Endothelial cell of umbilical vein (primary cell): Measurements from ENCODE around the gene RAMACL. TPM values are rescaled to one million over a fixed set of nuclear protein-coding genes. Genes with fewer than 3 reads are reported as not detected.

Source experiments
- BruUV-seq: library from RNA; stranded (reverse); fragments of 400-500 nt; replicated peaks from 2 replicates; lab custom pipeline; 2021; lab: Mats Ljungman, UMichigan
- CTCF ChIA-PET: fragments of 300-600, 350-600 bp; sonication (Branson Sonifier 250); formaldehyde crosslinking; loops from one replicate; lab custom pipeline; 2021; ENCODE audit warnings: antibody characterized with exemption, inconsistent platforms; lab: Charles Lee
- POLR2A ChIA-PET: fragments of 300-600, 350-600 bp; sonication (Branson Sonifier 250); formaldehyde crosslinking; loops from one replicate; lab custom pipeline; 2021; ENCODE audit warnings: antibody characterized with exemption, inconsistent platforms; lab: Charles Lee
- DNase-seq: peaks from one replicate; pipeline ENCODE4 v3.0.0-alpha.2; 2011; ENCODE audit warnings: low read depth, low spot score
- FAIRE-seq: peaks from 2 replicates; lab custom pipeline; 2011; peaks lifted over from hg19 to GRCh38; lab: Jason Lieb, UNC
- H2AFZ ChIP-seq: 2 replicates; pipeline ENCODE4 v1.6.0; 2012; ENCODE audit warnings: low read depth, low read length, control low read depth, inconsistent platforms
- H3K27ac ChIP-seq: 2 replicates; pipeline ENCODE4 v1.5.1; 2011; ENCODE audit warnings: low read depth, mild to moderate bottlenecking, control low read depth, low read length, moderate library complexity; ENCODE audit not compliant: insufficient read depth
- H3K27me3 ChIP-seq, 2 experiments: 2 replicates each; pipeline versions ENCODE4 v1.6.0 to v1.6.1; 2011; ENCODE audit warnings: low read length in 2 of 2, mixed read lengths in 1 of 2; ENCODE audit not compliant: control insufficient read depth in 2 of 2, insufficient read depth in 2 of 2
- H3K36me3 ChIP-seq, 2 experiments: 2 replicates in 1 of 2; 3 replicates in 1 of 2; pipeline ENCODE4 v1.5.1; 2011; ENCODE audit warnings: low read length in 2 of 2, mild to moderate bottlenecking in 1 of 2, moderate library complexity in 1 of 2; ENCODE audit not compliant: control insufficient read depth in 2 of 2, insufficient read depth in 2 of 2; ENCODE audit errors: extremely low read depth in 1 of 2
- H3K4me1 ChIP-seq: 3 replicates; pipeline ENCODE4 v1.5.1; 2011; ENCODE audit warnings: mild to moderate bottlenecking, low read length; ENCODE audit not compliant: control insufficient read depth, insufficient read depth; ENCODE audit errors: extremely low read depth
- H3K4me2 ChIP-seq: 2 replicates; pipeline ENCODE4 v1.6.1; 2011; ENCODE audit warnings: low read length, control low read depth, mixed read lengths; ENCODE audit not compliant: insufficient read depth
- H3K4me3 ChIP-seq, 3 experiments: fragments of 200-600 bp in 1 of 3; sonication (generic), shearing (Covaris generic) in 1 of 3; replicated peaks in 1 of 3; 2 replicates each; pipeline ENCODE4 v1.5.1; 2011 to 2016; ENCODE audit warnings: control low read depth in 3 of 3, low read length in 3 of 3, mild to moderate bottlenecking in 2 of 3, inconsistent platforms in 1 of 3, low read depth in 1 of 3, moderate library complexity in 1 of 3; ENCODE audit not compliant: insufficient read depth in 1 of 3
- H3K79me2 ChIP-seq: 2 replicates; pipeline ENCODE4 v1.6.0; 2012; ENCODE audit warnings: low read length, inconsistent platforms; ENCODE audit not compliant: control insufficient read depth, insufficient read depth
- H3K9ac ChIP-seq: replicated peaks from 2 replicates; pipeline ENCODE3; 2011; ENCODE audit warnings: low read length, control low read depth; ENCODE audit not compliant: insufficient read depth; ENCODE audit errors: extremely low read depth
- H3K9me1 ChIP-seq: replicated peaks from 3 replicates; pipeline ENCODE4 v1.6.0; 2011; ENCODE audit warnings: mild to moderate bottlenecking, low read length; ENCODE audit not compliant: control insufficient read depth, insufficient read depth; ENCODE audit errors: extremely low read depth
- H3K9me3 ChIP-seq: replicated peaks from 2 replicates; pipeline ENCODE4 v1.5.1; 2012; ENCODE audit warnings: low read length, inconsistent platforms; ENCODE audit not compliant: control insufficient read depth, insufficient read depth
- H4K20me1 ChIP-seq: replicated peaks from 2 replicates; pipeline ENCODE3; 2011; ENCODE audit warnings: mild to moderate bottlenecking, low read length; ENCODE audit not compliant: control insufficient read depth, insufficient read depth; ENCODE audit errors: extremely low read depth
- CTCF ChIP-seq, 2 donors: IDR thresholded peaks; 1 replicate in 1 of 2; 2 replicates in 1 of 2; pipeline ENCODE4 v1.5.1; 2011; ENCODE audit warnings: low read length in 2 of 2, mild to moderate bottlenecking in 2 of 2, moderate library complexity in 2 of 2, control low read depth in 1 of 2, inconsistent platforms in 1 of 2, low read depth in 1 of 2; ENCODE audit not compliant: insufficient read depth in 1 of 2; ENCODE audit errors: extremely low read depth in 1 of 2
- EZH2 ChIP-seq: IDR thresholded peaks from 2 replicates; pipeline ENCODE4 v1.6.1; 2012; ENCODE audit warnings: borderline replicate concordance, low read depth, mild to moderate bottlenecking, moderate library complexity, low read length, inconsistent platforms; ENCODE audit not compliant: severe bottlenecking
- FOS ChIP-seq: IDR thresholded peaks from 2 replicates; pipeline ENCODE4 v1.6.1; 2011; ENCODE audit warnings: mild to moderate bottlenecking, low read length, moderate library complexity, borderline replicate concordance; ENCODE audit not compliant: insufficient read depth
- GATA2 ChIP-seq: IDR thresholded peaks from 2 replicates; pipeline ENCODE4 v1.7.0; 2011; ENCODE audit warnings: low read depth, mild to moderate bottlenecking, moderate library complexity, mixed read lengths, low read length; ENCODE audit not compliant: insufficient read length, insufficient read depth
- JUN ChIP-seq: IDR thresholded peaks from 2 replicates; pipeline ENCODE4 v1.6.1; 2011; ENCODE audit warnings: borderline replicate concordance, low read depth; ENCODE audit not compliant: insufficient read length, insufficient read depth
- MYC ChIP-seq: IDR thresholded peaks from one replicate; pipeline ENCODE4 v1.6.1; 2011; ENCODE audit warnings: mild to moderate bottlenecking, low read depth, low read length
- POLR2AphosphoS5 ChIP-seq: IDR thresholded peaks from 2 replicates; pipeline ENCODE4 v1.6.1; 2012; ENCODE audit warnings: low read depth, mild to moderate bottlenecking, control low read depth, low read length, moderate library complexity; ENCODE audit not compliant: insufficient read depth
- dilution Hi-C: fragments of 300-500 bp; cut with MboI; formaldehyde crosslinking; loops from one replicate; pipeline ENCODE4 v1.15.0; 2019; ENCODE audit warnings: low sequenced_read_pairs; ENCODE audit not compliant: extremely low pct_ligation_motif_present
- intact Hi-C: fragments of 100-400 bp; cut with micrococcal nuclease; formaldehyde crosslinking; loops from one replicate; pipeline ENCODE4 v1.10.0; 2022
- polyA plus RNA-seq, 4 experiments: library from polyadenylated mRNA; depleted of rRNA in 3 of 4; stranded (reverse) in 3 of 4; unstranded in 1 of 4; fragments of >200 nt; gene quantifications; 2 replicates each; pipeline versions ENCODE4 v1.2.1 to v1.2.3, GENCODE V29; 2011 to 2012; ENCODE audit warnings: missing spikeins in 1 of 4
- total RNA-seq: library from RNA; stranded (reverse); gene quantifications from 2 replicates; pipeline ENCODE4 v1.2.3, GENCODE V29; 2021

Gene RAMACL
- total and polyA plus RNA-seq, 2 donors (not counting 3 experiments of a cell fraction or from before 2014, with no cell fraction given) = 0.17 to 5.3 TPM

GRCh38 chr6:166620478-166621113 lies 34.1 kb upstream of the RAMACL start:
- Histone ChIP-seq H3K4me3 (no peak overlapping the region), H3K9me1 (no peaks in the 10 kb centered on the region), H3K79me2 (peaks cover 46% of the 10 kb centered on the region), H2AFZ (no peak overlapping the region), H3K27me3 (no peaks in the 10 kb centered on the region), H3K36me3 (peaks cover 0 to 9% of the 10 kb centered on the region in 2 experiments), H3K4me2 (no peak overlapping the region), H3K9me3 (no peaks in the 10 kb centered on the region), H4K20me1 (no peaks in the 10 kb centered on the region), H3K9ac (no peak overlapping the region), H3K4me1 (peaks cover 56% of the 10 kb centered on the region), H3K27ac (no peak overlapping the region)
- ChIA-PET CTCF (interaction anchor here (1.0 kb wide), 2 partner anchors 21 to 149 kb away, joined by 3 to 4 read pairs; no protein-coding TSS in a partner anchor), POLR2A (no interaction called here)
- TF ChIP-seq JUN (no peak), FOS (no peak), POLR2AphosphoS5 (no peak), GATA2 (no peak), MYC (no peak), CTCF (IDR thresholded peaks at IDR 0.05; ENCODE audit: extremely low read depth in 1 of 2, insufficient read depth in 1 of 2, low read depth in 1 of 2, low read length in 2 of 2) (no peak), EZH2 (no peak)
- intact Hi-C loops (no loop called here), dilution Hi-C loops (no loop called here)
- FAIRE-seq = no peak
- no TSS peak for BruUV-seq
- DNase-seq = no peak
